Measurements from ENCODE around the gene WDR86. TPM values are rescaled to one million over a fixed set of nuclear protein-coding genes. Genes with fewer than 3 reads are reported as not detected.

Gene WDR86
- total RNA-seq, 4 donors from 2014 or later: 1.4 to 2.4 (median 2.0) TPM; not detected in 1

GRCh38 chr7:151361193-151361959 lies 48.5 kb downstream of the WDR86 start:
- no peak overlapping the region for H3K4me3 ChIP-seq (ENCODE audit: low read depth, poor library complexity, severe bottlenecking)
- WGBS, 2 donors: 86 to 94% methylated on average over 3 of the region's 3 CpGs
- DNase-seq (ENCODE audit: low spot score in 2 of 2): no peak
- TF ChIP-seq CTCF (IDR thresholded peaks at IDR 0.05) (no peak), POLR2A (IDR thresholded peaks at IDR 0.05) (no peak)
- intact Hi-C loops (cut with DNase I; ENCODE audit: low total_unique reads): no loop called here

GRCh38 chr7:151352512-151352911 lies 57.3 kb downstream of the WDR86 start:
- DNase-seq (ENCODE audit: low spot score in 2 of 2): no peak
- no peak overlapping the region for H3K4me3 ChIP-seq (ENCODE audit: low read depth, poor library complexity, severe bottlenecking)
- intact Hi-C loops (cut with DNase I; ENCODE audit: low total_unique reads): loop anchor here (5.0 kb wide), 1 partner anchor 35 kb away; no protein-coding TSS in a partner anchor
- 73 to 91% methylated on average over 5 of the region's 5 CpGs for WGBS, 2 donors
- TF ChIP-seq POLR2A (IDR thresholded peaks at IDR 0.05): no peak
- no peak for TF ChIP-seq CTCF (IDR thresholded peaks at IDR 0.05)

- no peak for DNase-seq (ENCODE audit: low spot score in 2 of 2)
- TF ChIP-seq POLR2A (IDR thresholded peaks at IDR 0.05) (no peak), CTCF (IDR thresholded peaks at IDR 0.05) (no peak)
- no peak overlapping the region for H3K4me3 ChIP-seq (ENCODE audit: low read depth, poor library complexity, severe bottlenecking)
- intact Hi-C loops (cut with DNase I; ENCODE audit: low total_unique reads): loop anchor here (5.0 kb wide), 1 partner anchor 35 kb away; no protein-coding TSS in a partner anchor
- 80 to 86% methylated on average over 6 of the region's 6 CpGs for WGBS, 2 donors
Observed at GRCh38 chr7:151351967-151352366, 57.9 kb downstream of the WDR86 start.

GRCh38 chr7:151351027-151351426 lies 58.8 kb downstream of the WDR86 start:
- H3K4me3 ChIP-seq (ENCODE audit: low read depth, poor library complexity, severe bottlenecking): no peak overlapping the region
- DNase-seq (ENCODE audit: low spot score in 2 of 2): no peak
- intact Hi-C loops (cut with DNase I; ENCODE audit: low total_unique reads): loop anchor here (5.0 kb wide), 1 partner anchor 34 kb away; no protein-coding TSS in a partner anchor
- no peak for TF ChIP-seq POLR2A (IDR thresholded peaks at IDR 0.05)
- TF ChIP-seq CTCF (IDR thresholded peaks at IDR 0.05): no peak
- WGBS, 2 donors: 67 to 76% methylated on average over 8 of the region's 8 CpGs

- intact Hi-C loops (cut with DNase I; ENCODE audit: low total_unique reads): no loop called here
- no peak overlapping the region for H3K4me3 ChIP-seq (ENCODE audit: low read depth, poor library complexity, severe bottlenecking)
- TF ChIP-seq POLR2A (IDR thresholded peaks at IDR 0.05): no peak
- TF ChIP-seq CTCF (IDR thresholded peaks at IDR 0.05): no peak
- no peak for DNase-seq (ENCODE audit: low spot score in 2 of 2)
- 76 to 82% methylated on average over 5 of the region's 5 CpGs for WGBS, 2 donors
Observed at GRCh38 chr7:151349507-151349853, 60.4 kb downstream of the WDR86 start.
